HepG2 (cell line): ENCODE results near the gene TEKT3. TPM values are rescaled to one million over a fixed set of nuclear protein-coding genes. Genes with fewer than 3 reads are reported as not detected.

Source experiments
- CHD2 ChIP-seq: IDR thresholded peaks from 2 replicates; pipeline ENCODE4 v1.6.1; 2011; ENCODE audit warnings: low read depth, low read length, improper control_type of control experiment
- FOXC1 ChIP-seq: sonication (generic); formaldehyde crosslinking; IDR thresholded peaks from 2 replicates; pipeline ENCODE4 v1.8.0; 2022; ENCODE audit warnings: mild to moderate bottlenecking, missing genetic modification reagents, borderline replicate concordance
- HES4 ChIP-seq: sonication (generic); formaldehyde crosslinking; IDR thresholded peaks from 2 replicates; pipeline ENCODE4 v1.9.0; 2021; ENCODE audit warnings: mild to moderate bottlenecking, missing genetic modification reagents, borderline replicate concordance
- KMT2B ChIP-seq: IDR thresholded peaks from 2 replicates; pipeline ENCODE4 v1.6.1; 2016; ENCODE audit warnings: missing genetic modification reagents, missing compliant biosample characterization
- MTF2 ChIP-seq: sonication (generic); formaldehyde crosslinking; IDR thresholded peaks from 2 replicates; pipeline ENCODE4 v1.5.0; 2020; ENCODE audit warnings: missing genetic modification reagents, borderline replicate concordance
- NAIF1 ChIP-seq: sonication (generic); formaldehyde crosslinking; IDR thresholded peaks from 2 replicates; pipeline ENCODE4 v1.5.0; 2020; ENCODE audit warnings: mild to moderate bottlenecking, missing genetic modification reagents, borderline replicate concordance
- NFE2L1 ChIP-seq: sonication (generic); formaldehyde crosslinking; IDR thresholded peaks from 2 replicates; pipeline ENCODE4 v1.4.0; 2020; ENCODE audit warnings: missing genetic modification reagents, mild to moderate bottlenecking, borderline replicate concordance
- PCBP1 ChIP-seq: fragments of 200-400 bp; formaldehyde crosslinking; IDR thresholded peaks from 2 replicates; pipeline ENCODE4 v1.6.1; 2017; ENCODE audit warnings: mild to moderate bottlenecking, low read depth, low read length, borderline replicate concordance
- SOX6 ChIP-seq, 2 experiments: fragments of 450-650 bp in 1 of 2; sonication (generic) in 1 of 2; formaldehyde crosslinking in 1 of 2; IDR thresholded peaks; 2 replicates each; pipeline versions ENCODE4 v1.4.0 to v1.6.1; 2017 to 2020; ENCODE audit warnings: antibody characterized with exemption in 1 of 2, mild to moderate bottlenecking in 1 of 2, missing genetic modification reagents in 1 of 2
- ZNF264 ChIP-seq: sonication (generic); formaldehyde crosslinking; IDR thresholded peaks from 2 replicates; pipeline ENCODE4 v1.4.0; 2020; ENCODE audit warnings: missing genetic modification reagents
- ZNF44 ChIP-seq: sonication (generic); formaldehyde crosslinking; IDR thresholded peaks from 2 replicates; pipeline ENCODE4 v1.5.1; 2020; ENCODE audit warnings: mild to moderate bottlenecking, missing genetic modification reagents
- ZNF530 ChIP-seq: sonication (generic); formaldehyde crosslinking; IDR thresholded peaks from 2 replicates; pipeline ENCODE4 v1.5.0; 2020; ENCODE audit warnings: low read depth, mild to moderate bottlenecking, missing genetic modification reagents
- ZSCAN25 ChIP-seq: sonication (generic); formaldehyde crosslinking; IDR thresholded peaks from 2 replicates; pipeline ENCODE4 v1.8.0; 2022; ENCODE audit warnings: mild to moderate bottlenecking, missing genetic modification reagents
- polyA plus RNA-seq, 8 experiments: library from polyadenylated mRNA; depleted of rRNA in 3 of 8; stranded (reverse) in 7 of 8; unstranded in 1 of 8; fragments of >200 nt; fragmentation: Illumina TruSeq in 4 of 8; extraction: Trizol in 4 of 8; gene quantifications; 2 replicates each; pipeline versions ENCODE4 v1.2.1 to v1.2.3, GENCODE V29; 2011 to 2016; ENCODE audit warnings: low read depth in 4 of 8, missing spikeins in 1 of 8, mixed read lengths in 1 of 8; ENCODE audit not compliant: insufficient read depth in 1 of 8
- total RNA-seq, 5 experiments: library from RNA; depleted of rRNA; stranded (reverse); fragments of >200 nt; fragmentation: Illumina TruSeq; extraction: Trizol; gene quantifications; 2 replicates each; pipeline ENCODE4 v1.2.3, GENCODE V29; 2016; ENCODE audit warnings: low read depth in 1 of 5
- TF ChIP-seq, protein P1 (sequence below): sonication (generic); formaldehyde crosslinking; IDR thresholded peaks from 2 replicates; pipeline ENCODE4 v1.9.0; 2021; ENCODE audit warnings: mild to moderate bottlenecking, missing genetic modification reagents
- TF ChIP-seq, protein P2 (sequence below): sonication (generic); formaldehyde crosslinking; conservative IDR thresholded peaks from 2 replicates; pipeline ENCODE4 v1.8.1; 2023; ENCODE audit warnings: missing genetic modification reagents
- TF ChIP-seq, protein P3 (sequence below): sonication (generic); formaldehyde crosslinking; IDR thresholded peaks from 2 replicates; pipeline ENCODE4 v1.4.0; 2020; ENCODE audit warnings: missing genetic modification reagents, borderline replicate concordance

Gene TEKT3
- total and polyA plus RNA-seq, 2 of the 13 experiments (the other 11 are each of a cell fraction or from before 2014, with no cell fraction given) = 0.58 to 0.82 TPM

DNA sequence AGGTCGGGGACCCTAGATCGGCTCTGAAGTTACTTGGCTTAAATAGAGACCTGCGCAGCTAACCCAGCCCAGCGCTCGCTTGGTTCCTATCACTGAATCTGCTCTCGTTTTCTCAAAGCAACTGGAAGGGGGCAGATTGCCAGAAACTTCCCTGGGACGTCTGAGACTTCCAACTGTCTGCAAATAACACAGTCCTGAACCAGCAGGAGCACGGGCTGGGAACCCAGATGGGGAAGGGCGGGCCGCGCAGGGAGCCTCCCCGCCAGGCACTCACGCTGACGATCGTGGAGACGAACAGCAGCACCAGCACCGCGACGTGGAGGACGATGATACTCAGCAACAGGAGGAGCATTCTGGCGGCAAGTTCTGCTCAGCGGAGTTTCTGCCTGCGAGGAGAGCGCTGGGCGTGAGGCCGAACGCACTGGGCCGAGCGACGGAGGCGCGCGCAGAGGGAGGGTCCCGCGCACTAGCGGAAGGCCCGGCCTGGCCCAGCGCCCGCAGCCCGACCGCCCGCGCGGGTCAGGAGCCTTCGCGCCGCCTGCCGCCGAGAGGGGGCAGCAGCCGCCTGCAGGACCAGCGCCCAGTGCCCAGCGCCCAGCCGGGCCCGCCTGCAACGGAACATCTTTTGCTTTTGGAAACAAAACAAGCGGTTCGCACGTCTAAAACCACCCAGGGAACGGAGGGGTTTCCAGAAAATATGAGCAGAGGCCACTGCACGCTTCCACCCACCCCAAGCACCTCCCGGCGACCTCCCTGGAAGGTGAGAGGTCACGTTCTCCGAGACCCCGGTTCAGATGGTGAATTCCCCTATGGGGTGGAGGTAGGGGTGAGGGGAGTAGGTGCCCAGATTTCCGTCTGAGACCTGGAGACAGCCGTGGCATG is 80.8 kb downstream of the TEKT3 start (continued):
- TF ChIP-seq, protein P1, sequence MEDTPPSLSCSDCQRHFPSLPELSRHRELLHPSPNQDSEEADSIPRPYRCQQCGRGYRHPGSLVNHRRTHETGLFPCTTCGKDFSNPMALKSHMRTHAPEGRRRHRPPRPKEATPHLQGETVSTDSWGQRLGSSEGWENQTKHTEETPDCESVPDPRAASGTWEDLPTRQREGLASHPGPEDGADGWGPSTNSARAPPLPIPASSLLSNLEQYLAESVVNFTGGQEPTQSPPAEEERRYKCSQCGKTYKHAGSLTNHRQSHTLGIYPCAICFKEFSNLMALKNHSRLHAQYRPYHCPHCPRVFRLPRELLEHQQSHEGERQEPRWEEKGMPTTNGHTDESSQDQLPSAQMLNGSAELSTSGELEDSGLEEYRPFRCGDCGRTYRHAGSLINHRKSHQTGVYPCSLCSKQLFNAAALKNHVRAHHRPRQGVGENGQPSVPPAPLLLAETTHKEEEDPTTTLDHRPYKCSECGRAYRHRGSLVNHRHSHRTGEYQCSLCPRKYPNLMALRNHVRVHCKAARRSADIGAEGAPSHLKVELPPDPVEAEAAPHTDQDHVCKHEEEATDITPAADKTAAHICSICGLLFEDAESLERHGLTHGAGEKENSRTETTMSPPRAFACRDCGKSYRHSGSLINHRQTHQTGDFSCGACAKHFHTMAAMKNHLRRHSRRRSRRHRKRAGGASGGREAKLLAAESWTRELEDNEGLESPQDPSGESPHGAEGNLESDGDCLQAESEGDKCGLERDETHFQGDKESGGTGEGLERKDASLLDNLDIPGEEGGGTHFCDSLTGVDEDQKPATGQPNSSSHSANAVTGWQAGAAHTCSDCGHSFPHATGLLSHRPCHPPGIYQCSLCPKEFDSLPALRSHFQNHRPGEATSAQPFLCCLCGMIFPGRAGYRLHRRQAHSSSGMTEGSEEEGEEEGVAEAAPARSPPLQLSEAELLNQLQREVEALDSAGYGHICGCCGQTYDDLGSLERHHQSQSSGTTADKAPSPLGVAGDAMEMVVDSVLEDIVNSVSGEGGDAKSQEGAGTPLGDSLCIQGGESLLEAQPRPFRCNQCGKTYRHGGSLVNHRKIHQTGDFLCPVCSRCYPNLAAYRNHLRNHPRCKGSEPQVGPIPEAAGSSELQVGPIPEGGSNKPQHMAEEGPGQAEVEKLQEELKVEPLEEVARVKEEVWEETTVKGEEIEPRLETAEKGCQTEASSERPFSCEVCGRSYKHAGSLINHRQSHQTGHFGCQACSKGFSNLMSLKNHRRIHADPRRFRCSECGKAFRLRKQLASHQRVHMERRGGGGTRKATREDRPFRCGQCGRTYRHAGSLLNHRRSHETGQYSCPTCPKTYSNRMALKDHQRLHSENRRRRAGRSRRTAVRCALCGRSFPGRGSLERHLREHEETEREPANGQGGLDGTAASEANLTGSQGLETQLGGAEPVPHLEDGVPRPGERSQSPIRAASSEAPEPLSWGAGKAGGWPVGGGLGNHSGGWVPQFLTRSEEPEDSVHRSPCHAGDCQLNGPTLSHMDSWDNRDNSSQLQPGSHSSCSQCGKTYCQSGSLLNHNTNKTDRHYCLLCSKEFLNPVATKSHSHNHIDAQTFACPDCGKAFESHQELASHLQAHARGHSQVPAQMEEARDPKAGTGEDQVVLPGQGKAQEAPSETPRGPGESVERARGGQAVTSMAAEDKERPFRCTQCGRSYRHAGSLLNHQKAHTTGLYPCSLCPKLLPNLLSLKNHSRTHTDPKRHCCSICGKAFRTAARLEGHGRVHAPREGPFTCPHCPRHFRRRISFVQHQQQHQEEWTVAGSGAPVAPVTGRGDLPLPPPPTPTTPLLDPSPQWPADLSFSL (CRISPR knock-in tag) = no peak
- TF ChIP-seq ZNF530 (CRISPR knock-in tag) (no peak), ZNF44 (CRISPR knock-in tag) (no peak), HES4 (no peak), MTF2 (CRISPR knock-in tag) (peak; percentile 86; the same call in 1 of the 2 replicates), NFE2L1 (no peak), ZNF264 (CRISPR knock-in tag) (no peak), NAIF1 (CRISPR knock-in tag) (no peak), KMT2B (peak; percentile 68), FOXC1 (peak; percentile 58), SOX6 (IDR thresholded peaks at IDR 0.05) (no peak), SOX6 (CRISPR knock-in tag; IDR thresholded peaks at IDR 0.05) (no peak), CHD2 (no peak), ZSCAN25 (CRISPR knock-in tag) (peak; percentile 81), PCBP1 (no peak)
- TF ChIP-seq, protein P2, sequence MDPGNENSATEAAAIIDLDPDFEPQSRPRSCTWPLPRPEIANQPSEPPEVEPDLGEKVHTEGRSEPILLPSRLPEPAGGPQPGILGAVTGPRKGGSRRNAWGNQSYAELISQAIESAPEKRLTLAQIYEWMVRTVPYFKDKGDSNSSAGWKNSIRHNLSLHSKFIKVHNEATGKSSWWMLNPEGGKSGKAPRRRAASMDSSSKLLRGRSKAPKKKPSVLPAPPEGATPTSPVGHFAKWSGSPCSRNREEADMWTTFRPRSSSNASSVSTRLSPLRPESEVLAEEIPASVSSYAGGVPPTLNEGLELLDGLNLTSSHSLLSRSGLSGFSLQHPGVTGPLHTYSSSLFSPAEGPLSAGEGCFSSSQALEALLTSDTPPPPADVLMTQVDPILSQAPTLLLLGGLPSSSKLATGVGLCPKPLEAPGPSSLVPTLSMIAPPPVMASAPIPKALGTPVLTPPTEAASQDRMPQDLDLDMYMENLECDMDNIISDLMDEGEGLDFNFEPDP = no peak
- TF ChIP-seq, protein P3, sequence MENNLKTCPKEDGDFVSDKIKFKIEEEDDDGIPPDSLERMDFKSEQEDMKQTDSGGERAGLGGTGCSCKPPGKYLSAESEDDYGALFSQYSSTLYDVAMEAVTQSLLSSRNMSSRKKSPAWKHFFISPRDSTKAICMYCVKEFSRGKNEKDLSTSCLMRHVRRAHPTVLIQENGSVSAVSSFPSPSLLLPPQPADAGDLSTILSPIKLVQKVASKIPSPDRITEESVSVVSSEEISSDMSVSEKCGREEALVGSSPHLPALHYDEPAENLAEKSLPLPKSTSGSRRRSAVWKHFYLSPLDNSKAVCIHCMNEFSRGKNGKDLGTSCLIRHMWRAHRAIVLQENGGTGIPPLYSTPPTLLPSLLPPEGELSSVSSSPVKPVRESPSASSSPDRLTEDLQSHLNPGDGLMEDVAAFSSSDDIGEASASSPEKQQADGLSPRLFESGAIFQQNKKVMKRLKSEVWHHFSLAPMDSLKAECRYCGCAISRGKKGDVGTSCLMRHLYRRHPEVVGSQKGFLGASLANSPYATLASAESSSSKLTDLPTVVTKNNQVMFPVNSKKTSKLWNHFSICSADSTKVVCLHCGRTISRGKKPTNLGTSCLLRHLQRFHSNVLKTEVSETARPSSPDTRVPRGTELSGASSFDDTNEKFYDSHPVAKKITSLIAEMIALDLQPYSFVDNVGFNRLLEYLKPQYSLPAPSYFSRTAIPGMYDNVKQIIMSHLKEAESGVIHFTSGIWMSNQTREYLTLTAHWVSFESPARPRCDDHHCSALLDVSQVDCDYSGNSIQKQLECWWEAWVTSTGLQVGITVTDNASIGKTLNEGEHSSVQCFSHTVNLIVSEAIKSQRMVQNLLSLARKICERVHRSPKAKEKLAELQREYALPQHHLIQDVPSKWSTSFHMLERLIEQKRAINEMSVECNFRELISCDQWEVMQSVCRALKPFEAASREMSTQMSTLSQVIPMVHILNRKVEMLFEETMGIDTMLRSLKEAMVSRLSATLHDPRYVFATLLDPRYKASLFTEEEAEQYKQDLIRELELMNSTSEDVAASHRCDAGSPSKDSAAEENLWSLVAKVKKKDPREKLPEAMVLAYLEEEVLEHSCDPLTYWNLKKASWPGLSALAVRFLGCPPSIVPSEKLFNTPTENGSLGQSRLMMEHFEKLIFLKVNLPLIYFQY (CRISPR knock-in tag) = peak; percentile 83; the same call in 1 of the 2 replicates
